ENCODE results near the gene XCR1. TPM values are rescaled to one million over a fixed set of nuclear protein-coding genes. Genes with fewer than 3 reads are reported as not detected.

The XCR1 gene
- total RNA-seq, 1 donor from 2014 or later = 0.32 TPM

DNA sequence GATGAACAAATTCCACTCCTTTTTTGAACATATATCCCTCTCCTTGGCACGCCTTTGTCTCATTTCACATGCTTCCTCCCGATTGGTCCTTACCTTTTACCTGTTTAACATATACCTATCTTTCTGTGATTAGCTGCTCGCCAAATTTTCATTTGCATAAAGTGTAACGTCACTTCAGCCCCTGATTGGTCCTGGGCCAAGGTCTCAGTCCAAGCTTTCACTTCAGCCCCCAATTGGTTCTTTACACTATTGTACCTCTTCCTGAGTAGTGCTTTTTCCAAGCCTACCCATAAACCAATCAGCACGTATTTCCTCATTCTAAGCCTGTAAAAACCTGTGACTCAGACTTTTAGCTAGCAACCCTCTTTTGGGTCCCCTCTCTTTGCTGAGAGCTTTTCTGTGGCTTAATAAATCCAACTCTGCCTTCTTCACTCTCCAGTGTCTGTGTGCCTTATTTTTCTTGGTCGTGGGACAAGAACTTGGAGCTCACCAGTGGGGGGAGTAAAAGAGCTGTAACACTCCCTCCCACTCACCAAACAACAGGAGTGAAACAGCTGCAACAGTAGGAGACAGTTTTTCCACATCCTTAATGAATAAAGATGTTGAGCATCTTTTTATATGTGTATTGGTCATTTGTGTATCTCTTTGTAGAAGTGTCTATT is 584 bp upstream of the XCR1 start:
- Histone ChIP-seq H3K27me3 (ENCODE audit: low read depth) (no peaks in the 10 kb centered on the region), H3K27ac (no peak overlapping the region), H3K4me1 (no peaks in the 10 kb centered on the region), H3K4me3 (no peak overlapping the region), H3K36me3 (no peaks in the 10 kb centered on the region), H3K9me3 (peaks cover 8% of the 10 kb centered on the region)
- TF ChIP-seq, protein P1, sequence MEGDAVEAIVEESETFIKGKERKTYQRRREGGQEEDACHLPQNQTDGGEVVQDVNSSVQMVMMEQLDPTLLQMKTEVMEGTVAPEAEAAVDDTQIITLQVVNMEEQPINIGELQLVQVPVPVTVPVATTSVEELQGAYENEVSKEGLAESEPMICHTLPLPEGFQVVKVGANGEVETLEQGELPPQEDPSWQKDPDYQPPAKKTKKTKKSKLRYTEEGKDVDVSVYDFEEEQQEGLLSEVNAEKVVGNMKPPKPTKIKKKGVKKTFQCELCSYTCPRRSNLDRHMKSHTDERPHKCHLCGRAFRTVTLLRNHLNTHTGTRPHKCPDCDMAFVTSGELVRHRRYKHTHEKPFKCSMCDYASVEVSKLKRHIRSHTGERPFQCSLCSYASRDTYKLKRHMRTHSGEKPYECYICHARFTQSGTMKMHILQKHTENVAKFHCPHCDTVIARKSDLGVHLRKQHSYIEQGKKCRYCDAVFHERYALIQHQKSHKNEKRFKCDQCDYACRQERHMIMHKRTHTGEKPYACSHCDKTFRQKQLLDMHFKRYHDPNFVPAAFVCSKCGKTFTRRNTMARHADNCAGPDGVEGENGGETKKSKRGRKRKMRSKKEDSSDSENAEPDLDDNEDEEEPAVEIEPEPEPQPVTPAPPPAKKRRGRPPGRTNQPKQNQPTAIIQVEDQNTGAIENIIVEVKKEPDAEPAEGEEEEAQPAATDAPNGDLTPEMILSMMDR (IDR thresholded peaks at IDR 0.05) = no peak
- DNase-seq = no peak
- intact Hi-C loops (cut with DNase I) = no loop called here
- ATAC-seq = no peak

GRCh38 chr3:46025139-46025538 is 2.1 kb downstream of the XCR1 start:
- Histone ChIP-seq H3K36me3 (no peaks in the 10 kb centered on the region), H3K4me3 (no peak overlapping the region), H3K27ac (no peak overlapping the region), H3K4me1 (no peaks in the 10 kb centered on the region), H3K27me3 (ENCODE audit: low read depth) (no peaks in the 10 kb centered on the region), H3K9me3 (peaks cover 8% of the 10 kb centered on the region)
- TF ChIP-seq, protein P1 (IDR thresholded peaks at IDR 0.05) = no peak
- intact Hi-C loops (cut with DNase I) = no loop called here
- DNase-seq (no peak), ATAC-seq (no peak)

DNA sequence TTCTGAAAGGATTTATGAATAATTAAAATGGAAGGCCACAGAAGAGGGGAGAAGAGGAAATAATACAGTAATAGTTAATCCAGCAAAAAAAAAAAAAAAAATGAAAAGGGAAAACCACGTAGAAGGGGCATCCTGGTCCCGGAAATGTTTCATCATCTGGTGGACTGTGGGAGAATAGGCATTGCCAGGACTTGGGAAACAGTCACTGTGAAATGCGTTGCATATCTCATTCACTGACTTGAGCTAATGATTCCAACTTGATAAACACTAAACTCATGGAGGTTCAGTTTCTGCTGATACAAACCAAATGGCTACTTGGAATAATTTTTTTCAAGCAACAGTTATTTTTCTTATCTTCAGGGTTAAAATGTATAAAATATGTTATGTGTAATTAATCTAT is 3.2 kb downstream of the XCR1 start:
- Histone ChIP-seq H3K36me3 (no peaks in the 10 kb centered on the region), H3K4me3 (no peak overlapping the region), H3K27ac (no peak overlapping the region), H3K27me3 (ENCODE audit: low read depth) (no peaks in the 10 kb centered on the region), H3K4me1 (no peaks in the 10 kb centered on the region), H3K9me3 (peaks cover 8% of the 10 kb centered on the region)
- no peak for ATAC-seq
- intact Hi-C loops (cut with DNase I) = no loop called here
- TF ChIP-seq, protein P1 (IDR thresholded peaks at IDR 0.05) = no peak
- no peak for DNase-seq

DNA sequence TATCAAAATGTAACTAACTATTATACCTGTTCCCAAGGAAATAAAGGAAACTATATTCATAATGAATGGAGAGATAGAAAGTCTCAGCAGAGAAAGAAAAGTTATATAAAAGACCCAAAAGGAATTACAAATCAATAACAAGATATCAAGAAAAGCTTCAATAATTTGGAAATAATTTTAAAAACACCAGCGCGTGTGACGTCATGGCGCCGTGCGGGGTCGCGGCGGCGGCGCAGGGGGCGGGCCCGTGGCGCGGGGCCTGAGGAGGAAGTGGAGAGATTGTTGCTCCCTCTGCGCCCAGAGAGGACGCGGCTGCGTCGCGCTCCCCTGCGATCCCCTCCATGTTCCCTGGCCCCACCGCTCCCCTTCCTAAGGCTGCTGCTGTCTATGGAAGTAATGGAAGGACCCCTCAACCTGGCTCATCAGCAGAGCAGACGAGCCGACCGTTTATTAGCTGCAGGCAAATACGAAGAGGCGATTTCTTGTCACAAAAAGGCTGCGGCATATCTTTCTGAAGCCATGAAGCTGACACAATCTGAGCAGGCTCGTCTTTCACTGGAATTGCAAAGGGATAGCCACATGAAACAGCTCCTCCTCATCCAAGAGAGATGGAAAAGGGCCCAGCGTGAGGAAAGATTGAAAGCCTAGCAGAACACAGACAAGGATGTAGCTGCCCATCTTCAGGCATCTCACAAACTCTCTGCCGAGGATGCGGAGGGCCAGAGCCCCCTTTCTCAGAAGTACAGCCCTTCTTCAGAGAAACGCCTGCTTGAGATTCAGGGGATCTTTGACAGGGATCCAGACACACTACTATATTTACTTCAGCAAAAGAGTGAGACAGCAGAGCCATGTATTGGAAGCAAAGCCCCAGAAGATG is 4.1 kb downstream of the XCR1 start:
- peaks cover 8% of the 10 kb centered on the region for H3K9me3 ChIP-seq
- H3K27me3 ChIP-seq (ENCODE audit: low read depth) = no peaks in the 10 kb centered on the region
- no peak overlapping the region for H3K27ac ChIP-seq
- H3K4me1 ChIP-seq = no peaks in the 10 kb centered on the region
- TF ChIP-seq, protein P1 (IDR thresholded peaks at IDR 0.05) = no peak
- no peaks in the 10 kb centered on the region for H3K36me3 ChIP-seq
- DNase-seq (no peak), ATAC-seq (no peak)
- no peak overlapping the region for H3K4me3 ChIP-seq
- intact Hi-C loops (cut with DNase I) = no loop called here

DNA sequence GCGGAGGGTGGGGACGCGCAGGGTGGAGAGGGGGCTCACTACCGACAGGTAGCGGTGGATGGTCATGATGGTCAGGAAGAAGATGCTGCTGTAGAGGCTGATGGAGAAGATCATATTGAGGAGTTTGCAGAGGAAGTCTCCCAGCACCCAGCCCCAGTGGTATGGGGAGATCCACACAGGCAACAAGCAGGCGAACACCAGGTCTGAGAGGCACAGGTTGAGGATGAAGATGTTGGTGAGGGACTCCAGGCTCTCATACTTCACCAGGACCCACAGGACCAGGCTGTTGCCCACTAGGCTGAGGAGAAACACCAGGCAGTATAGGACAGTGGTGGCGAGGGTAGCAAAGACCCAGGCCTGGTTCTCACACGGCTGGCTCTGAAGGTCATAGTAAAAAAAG is 5.8 kb downstream of the XCR1 start:
- DNase-seq (no peak), ATAC-seq (no peak)
- Histone ChIP-seq H3K27me3 (ENCODE audit: low read depth) (no peaks in the 10 kb centered on the region), H3K4me1 (no peaks in the 10 kb centered on the region), H3K9me3 (no peaks in the 10 kb centered on the region), H3K36me3 (no peaks in the 10 kb centered on the region), H3K4me3 (no peak overlapping the region), H3K27ac (no peak overlapping the region)
- intact Hi-C loops (cut with DNase I) = no loop called here
- TF ChIP-seq, protein P1 (IDR thresholded peaks at IDR 0.05) = no peak
